HG03060 (cell line): ENCODE data around the gene CASTOR1.

Source experiments
- ATAC-seq: cut with Tn5 transposase; IDR thresholded peaks from one replicate; pipeline ENCODE4 v1.9.1; 2021; ENCODE audit warnings: low read depth, moderate number of reproducible peaks; ENCODE audit not compliant: unreplicated experiment

The CASTOR1 gene

DNA sequence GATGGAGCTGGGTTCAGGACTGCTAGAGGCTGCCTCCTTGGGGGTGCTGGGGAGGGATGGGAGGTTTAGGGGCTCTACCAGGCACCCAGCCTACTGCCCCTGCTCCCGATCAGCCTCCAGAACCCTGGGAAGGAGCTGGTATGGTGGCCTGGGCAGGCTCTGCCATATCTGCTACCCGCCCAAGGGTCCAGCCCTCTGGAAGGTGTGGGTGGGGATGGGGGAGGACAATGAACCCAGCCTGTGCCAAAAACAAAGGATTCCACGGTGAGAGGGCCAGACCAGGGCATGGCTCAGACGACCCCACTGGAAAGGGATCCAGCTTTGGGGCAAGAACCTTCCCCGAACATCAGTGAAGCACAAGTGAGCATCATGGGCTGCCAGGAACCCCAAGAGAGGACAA lies 3.0 kb downstream of the CASTOR1 start:
- ATAC-seq, result no peak

DNA sequence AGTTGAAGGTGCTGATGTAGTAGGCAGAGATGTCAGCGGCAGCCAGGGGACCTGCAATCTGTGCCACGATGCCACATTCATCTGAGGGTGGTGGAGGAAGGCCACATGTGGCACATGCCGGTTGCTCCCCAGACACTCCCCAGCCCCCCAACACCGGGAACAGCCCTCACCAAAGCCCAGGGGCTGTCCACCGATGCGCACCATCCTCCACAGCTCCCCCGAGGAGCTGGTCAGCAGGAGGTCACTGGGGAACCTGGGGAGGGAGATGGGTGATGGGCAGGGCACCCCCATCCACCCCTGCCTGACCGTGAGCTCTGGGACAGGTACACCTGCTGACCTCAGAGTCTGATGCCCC lies 3.5 kb downstream of the CASTOR1 start:
- no peak for ATAC-seq

DNA sequence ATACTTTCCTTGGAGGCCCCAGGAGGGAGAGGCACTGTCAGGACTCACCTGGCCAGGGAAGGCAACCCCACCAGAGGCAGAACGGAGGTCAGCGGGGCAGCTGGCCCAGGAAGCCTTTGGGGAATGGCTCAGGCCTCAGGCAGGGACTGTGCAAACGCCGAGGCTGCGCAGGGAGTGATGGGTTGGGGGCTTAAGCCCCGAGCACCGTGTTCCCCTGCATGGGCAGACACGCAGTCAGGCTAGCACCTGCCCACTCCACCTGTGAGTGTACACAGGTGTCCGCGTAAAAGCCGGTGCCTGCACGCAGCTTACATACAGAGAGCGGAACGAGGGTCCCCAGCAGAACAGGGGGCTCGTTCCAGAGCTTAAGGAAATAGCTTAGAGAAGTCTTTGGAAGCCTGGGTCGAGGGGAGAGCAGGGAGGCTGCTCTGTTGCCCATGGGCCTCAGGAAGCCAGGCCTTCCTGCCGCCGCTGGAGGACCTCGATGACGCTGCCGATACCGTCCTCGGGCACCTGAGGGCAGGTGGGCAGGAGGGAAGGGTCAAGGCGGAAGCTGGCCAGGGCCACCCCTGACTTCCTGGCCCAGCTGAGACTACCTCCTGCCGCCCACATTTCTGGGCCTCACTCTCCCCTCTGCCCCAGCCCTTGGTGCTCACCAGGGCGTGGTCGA lies 4.0 kb downstream of the CASTOR1 start:
- ATAC-seq, result no peak

DNA sequence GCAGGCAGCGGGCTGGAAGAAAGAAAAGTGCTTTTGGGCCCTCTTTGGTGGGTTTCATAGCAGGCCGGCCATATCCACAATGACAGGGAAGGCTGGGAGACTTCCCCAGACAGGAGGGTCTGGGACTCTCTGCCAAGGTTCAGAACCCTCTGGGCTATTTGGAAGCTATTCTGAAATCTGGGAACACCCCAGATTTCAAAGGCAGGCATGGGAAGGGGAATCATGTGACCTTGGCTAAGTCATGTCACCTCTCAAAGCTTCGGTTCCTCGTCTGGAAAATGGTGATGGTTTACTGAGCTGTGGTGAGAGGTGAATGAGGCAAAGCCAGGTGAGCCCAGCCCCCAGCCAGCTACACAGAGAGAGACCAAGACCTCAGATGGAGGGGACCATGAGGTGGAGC lies 4.6 kb downstream of the CASTOR1 start:
- ATAC-seq, result no peak

DNA sequence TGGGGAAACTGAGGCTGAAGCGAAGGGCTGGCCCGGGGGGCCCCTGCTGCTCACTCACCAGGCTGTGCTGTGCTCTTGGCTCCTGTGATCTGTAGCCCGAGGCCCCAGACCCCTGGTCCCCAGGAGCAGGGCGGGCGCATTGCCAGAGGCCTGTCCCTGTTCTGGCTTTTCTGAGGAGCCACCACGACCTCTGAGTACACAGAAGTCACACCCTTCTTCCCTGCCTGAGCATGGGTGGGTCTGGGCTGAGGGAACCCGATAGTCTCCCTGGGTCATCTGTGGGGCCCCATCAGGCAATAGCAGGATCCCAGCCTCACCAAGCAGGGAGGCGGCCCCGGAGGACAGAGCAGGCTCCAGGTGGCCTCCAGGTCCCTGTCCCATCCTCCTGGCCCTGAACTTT lies 5.1 kb downstream of the CASTOR1 start:
- no peak for ATAC-seq

DNA sequence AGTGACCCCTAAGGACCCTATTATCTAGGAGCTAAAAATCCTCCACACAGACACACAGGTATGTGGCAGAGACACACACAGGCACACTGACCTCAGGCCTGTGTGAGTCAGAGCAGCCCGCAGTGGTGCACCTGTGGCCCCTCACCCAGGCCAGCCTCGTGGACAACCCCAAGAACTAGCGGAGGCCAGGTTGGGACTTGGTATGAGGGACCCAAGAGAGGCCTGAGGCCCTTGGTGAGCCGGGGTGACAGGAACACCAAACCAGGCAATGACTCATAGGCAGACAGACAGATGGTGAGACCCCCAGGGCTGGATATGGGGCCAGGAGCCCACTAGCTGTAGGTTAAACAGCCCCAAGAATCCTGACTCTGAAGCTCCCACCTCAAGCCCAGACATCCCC lies 6.0 kb downstream of the CASTOR1 start:
- ATAC-seq, result no peak

DNA sequence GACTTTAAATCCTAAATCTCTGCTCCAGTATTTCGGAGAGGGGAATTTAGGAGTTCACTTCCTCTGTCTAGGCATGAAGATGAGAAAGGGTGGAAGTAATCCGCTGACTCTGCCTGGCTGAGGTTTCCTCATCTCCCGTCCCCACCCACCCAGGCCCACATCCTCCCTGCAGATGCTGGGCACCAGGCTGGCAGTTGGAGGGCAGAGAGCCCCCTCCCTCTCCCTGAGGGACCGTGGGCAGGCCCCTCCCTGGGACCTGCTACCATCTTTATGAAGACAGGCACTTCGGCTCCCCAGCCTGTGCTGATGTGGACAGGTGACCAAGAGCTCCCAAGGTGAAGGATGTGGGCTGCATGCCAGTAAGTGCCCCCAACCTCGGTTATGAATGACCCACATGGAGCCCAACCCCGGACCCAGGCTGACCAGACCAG lies 6.7 kb downstream of the CASTOR1 start:
- no peak for ATAC-seq

DNA sequence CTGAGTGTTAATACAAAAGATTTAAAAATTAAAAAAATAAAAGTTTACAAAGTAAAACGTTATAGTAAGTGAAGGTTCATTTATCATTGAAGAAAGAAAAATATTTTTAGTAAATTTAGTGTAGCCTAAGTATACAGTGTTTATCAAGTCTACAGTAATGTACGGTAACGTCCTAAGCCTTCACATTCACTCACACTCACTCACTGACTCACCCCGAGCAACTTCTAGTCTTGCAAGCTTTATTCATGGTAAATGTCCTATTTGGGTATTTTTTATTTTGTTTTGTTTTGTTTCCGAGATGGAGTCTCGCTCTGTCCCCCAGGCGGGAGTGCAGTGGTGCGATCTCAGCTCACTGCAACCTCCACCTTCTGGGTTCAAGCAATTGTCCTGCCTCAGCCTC lies 8.8 kb downstream of the CASTOR1 start:
- ATAC-seq, result no peak

DNA sequence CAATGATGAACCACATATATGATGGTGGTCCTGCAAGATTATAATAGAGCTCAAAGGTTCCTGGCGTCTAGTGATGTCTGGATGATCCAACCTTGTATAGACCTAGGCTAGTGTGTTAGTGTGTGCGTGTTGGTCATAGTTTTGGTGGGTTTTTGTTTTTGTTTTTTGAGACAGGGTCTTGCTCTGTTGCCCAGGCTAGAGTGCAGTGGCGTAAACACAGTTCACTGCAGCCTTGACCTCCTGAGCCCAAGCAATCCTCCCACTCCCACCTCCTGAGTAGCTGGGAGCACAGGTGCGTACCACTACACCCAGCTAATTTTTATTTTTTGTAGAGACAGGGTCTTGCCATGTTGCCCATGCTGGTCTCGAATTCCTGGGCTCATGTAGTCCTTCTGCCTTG lies 9.4 kb downstream of the CASTOR1 start:
- ATAC-seq, result no peak

DNA sequence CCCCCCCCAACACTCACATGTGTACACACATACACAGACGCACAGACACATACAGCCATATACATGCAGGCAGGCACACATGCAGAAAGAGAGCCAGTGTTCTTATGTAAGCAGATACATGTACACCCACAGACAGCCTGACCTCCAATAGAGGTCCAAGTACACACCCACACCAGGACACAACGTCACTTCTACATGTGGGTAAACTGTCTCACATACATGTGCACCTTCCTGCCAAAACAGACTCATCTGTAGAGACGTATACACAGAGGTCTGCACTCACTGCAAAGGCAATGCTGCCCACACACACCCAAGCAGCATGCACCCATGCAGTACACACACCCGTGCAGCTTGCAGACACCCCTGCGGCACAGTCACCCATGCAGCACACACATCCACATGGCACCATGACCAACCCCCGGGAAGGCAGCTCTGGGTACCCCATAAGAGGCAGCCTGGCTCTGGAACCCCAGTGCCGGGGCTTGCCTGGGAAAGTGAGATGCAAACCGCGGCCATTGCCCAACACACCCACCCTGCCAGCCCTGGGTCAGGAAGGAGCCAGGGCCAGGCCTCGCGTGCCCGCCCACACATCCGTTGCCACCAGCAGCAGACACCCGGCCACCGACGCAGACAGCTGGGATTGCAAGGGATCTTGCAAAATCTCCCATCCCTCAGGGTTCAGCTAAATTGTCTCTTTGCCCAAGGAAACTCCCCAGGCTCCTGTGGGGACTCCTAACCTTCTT lies 10.1 kb downstream of the CASTOR1 start:
- ATAC-seq, result no peak

DNA sequence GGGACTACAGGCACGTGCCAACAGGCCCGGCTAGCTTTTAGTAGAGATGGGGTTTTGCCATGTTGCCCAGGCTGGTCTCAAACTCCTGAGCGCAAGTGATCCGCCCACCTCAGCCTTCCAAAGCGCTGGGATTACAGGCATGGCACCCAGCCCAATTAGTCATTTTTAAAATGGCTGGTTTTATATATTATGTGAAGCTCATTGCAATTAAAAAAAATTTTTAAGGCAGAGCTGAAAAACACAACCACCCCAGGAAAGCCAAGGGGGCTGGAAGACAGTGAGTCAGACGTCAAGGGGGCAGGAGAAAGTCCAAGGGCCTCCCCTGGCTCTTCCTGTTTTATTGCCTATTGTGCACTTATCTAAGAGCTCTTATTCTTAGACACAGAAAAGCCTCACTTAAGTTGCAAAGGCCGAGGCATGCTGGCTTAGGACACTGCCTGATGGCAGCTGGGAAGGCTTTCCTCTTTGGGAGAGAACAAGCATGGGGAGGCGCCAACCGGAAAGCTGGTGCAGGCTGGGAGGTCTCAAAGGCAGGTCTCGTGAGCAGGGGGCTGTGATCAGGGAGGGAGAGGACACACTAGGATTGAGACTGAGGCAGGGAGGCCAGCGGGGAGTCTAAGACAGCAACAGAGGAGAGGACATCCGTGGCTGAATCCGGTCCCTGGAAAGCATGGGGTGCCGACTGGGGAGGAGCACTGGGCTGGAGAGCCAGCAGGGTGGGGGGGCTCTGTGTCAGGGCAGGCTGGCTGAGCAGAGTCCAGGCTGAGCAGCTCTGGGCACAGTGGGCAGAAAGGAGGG lies 11.6 kb downstream of the CASTOR1 start:
- ATAC-seq, result no peak

DNA sequence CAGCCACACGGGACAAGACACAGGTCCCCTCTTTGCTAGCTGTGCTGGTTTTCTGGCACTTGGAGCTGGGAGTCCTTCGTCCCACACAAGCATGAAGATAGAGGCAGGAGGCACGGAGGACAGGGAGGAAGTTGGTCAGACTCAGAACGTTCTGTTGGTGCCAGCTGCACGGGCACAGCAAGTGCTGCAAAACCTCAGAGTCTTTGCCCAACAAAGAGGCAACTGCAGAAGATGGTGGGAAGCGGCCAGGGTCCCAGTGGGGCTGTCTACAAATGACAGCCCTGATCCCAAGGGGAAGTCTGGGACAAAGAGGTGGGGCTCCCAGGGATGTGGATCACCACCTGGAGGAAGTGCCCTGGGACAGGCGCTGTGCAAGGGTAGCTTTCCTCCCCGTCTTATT lies 13.3 kb downstream of the CASTOR1 start:
- ATAC-seq, result no peak

DNA sequence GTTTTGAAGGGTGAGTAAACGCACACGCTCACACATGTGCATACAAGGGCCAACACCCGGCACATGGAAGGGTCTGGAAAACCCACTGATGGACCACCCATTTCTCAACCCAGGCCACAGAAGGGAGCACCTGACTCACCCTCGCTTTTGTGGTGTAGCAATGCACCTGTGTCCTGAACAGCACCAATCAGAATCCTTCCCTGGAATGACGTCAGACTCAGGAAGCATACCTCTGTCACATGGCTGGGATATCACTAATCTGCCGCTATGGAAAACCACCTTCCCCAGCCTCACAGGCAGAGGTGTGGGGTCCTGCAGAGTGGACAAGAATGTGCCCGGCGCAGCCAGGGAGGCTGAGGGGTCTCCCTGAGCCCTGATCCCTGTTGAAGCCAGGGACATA lies 13.7 kb downstream of the CASTOR1 start:
- no peak for ATAC-seq

DNA sequence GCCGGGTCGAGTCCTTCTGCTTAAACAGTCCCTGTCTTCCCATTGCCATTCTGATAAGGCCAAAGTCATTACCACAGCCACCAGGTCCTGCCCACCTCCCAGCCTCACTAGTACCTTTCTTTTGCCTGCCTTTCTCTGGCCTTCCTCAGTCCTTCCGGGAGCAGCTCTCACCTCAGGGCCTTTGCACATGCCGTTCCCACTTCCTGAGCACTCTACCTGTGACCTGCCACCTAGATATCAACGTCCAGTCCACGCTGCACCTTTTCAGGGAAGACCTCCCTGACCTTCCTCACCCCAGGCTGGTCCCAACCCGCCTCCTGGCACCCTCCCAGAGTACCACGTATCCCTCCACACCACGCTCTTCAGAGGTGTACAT lies 14.9 kb downstream of the CASTOR1 start:
- ATAC-seq, result no peak

DNA sequence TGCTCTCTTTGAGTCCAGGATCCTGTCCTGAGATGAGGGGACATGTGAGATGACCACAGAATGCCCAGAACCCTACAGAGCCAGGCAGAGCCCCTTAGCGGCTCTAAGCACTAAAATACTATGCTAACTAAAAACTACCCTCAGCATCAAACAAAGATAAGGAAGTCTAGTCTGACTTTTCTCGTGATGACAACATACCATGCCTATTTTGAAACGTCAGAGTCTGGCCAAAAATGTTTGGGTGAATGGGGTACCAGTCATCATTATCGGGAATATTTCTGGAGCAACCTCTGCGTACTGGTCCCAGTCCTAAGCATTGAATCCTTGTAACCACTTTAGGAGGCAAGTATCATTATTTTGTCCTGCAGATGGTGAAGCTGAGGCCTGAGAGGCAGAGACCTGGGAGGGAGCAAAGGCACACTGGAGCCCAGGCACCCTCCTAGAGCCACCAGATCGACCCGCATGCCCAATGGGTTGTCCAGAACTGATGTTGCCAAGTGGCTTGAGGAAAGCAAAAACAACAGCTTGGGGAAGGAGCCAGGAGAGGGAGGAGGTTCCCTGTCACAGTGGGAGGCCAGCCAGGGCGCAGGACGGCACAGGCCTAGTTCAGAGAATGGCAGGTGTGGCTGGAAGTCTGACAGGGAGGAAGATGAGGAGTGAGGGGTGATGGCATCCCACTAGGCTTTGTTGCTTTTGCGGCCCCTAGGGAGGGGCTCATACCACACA lies 15.4 kb downstream of the CASTOR1 start:
- no peak for ATAC-seq

DNA sequence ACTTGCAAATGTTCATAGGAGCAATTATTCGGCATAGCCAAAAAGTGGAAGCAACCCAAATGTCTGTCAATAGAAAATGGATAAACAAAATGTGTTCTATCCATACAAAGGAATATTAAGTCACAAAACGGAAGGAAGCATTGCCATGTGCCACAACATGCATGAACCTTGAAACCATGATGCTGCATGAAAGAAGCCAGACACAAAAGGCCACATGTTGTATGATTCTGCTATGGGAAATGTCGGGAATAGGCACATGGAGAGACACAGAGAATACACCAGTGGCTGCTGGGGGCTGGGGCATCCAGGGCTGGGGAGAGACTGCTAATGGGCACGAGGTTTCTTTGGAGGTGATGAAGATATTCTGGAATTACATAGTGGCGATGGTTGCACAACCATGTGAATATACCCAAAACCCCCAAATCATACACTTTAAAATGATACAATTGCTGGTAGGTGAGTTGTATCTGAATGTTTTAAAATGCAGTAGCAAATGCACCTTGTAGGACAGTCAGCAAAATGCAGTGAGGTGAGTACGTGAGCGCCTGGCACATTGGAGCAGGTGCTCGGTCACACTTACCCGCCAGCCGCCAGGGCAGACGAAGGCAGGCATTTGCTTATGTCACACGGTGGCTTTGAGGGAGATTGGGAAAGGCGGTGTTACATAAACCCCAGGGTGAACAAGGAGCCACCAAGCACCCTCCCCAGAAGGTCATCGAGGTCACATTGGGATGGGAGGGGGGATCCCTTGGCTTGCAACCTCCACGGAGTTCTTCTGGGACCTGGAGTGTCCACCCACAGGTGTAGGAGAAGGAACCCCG lies 16.3 kb downstream of the CASTOR1 start:
- ATAC-seq, result no peak

DNA sequence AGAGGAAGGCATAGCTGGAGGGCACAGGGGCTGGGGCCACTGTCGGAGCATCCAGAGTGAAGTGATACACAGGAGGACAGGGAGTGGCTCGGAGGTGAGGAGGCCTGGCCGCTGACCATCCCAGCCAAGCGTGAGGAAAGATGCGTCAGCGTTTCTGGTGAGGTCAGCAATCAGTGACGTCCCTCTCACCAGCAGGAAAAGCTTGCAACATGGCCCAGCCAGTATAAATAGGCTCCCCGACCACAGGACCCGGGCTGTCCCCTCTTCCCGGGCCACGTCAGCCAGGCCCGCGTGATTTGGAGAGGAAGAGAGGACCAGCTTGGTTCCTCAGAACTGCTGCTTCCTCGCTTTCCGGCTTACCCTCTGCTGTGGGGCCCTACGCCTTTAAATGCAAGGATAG lies 18.5 kb downstream of the CASTOR1 start:
- no peak for ATAC-seq

DNA sequence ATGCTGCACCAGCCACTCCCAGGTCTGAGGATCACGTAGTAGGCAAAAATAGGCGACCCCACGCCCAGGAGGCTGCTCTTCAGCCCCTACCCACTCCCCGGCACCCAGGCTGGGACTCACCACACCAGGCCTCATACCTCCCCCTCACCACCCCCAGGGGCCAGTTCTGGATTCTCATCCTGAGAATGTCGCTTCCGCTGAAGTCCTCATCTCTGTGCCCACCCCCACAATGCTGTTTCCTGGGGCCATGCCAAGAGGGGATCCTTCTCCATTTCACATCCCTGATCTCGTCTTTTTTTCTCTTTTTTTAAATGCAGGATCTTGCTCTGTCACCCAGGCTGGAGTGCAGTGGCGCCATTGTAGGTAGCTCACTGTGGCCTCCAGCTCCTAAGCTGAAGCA lies 21.0 kb downstream of the CASTOR1 start:
- no peak for ATAC-seq

DNA sequence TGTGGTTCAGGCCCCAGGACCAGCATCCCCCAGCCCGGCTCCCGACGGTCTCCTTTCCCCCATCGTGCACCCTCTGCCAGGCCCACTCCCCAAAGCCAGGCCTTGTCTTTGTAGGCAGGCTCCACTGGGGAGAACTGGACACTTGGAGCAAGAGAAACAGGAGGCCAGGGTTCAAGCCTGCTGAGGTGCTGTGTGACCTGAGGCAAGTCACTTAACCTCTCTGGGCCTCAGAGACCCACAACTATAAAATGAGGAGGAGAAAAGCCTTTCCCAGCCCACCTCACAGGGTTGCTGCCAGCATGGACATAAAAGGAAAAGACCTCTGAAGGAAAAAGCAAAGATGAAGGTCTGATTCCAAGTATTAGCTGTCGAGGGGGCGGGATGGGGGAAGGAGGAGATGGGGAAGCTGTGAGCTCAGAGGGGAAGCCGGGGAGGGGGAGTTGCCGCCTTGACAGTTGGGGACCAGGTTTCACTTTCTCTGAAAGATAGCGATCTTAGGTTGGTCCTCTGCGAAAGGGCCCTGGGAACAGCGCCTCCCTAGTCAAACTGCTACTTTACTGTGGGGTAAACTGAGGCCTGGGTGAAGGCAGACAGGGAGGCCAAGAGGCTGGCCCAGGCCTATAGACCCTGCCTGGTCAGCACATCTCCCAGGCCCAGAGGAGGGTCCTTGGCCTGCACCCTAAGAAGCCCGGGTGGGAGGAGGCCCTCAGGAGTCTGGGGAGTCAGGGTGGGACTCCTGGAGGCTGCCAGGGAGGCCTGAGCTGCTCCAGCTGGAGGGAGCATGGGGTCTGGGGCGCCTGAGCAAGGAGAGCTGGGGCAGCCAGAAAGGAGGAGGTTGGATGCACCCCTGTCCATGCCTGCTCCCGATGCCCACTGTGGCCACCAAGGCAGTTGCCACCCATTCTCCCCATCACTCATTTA lies 21.7 kb downstream of the CASTOR1 start:
- no peak for ATAC-seq
